Neural progenitor cell (in vitro differentiated cells): ENCODE measurements around the gene CES3. TPM values are rescaled to one million over a fixed set of nuclear protein-coding genes. Genes with fewer than 3 reads are reported as not detected.

Experiments
- DNase-seq: peaks from one replicate; pipeline ENCODE4 v3.0.0-alpha.2; 2016; ENCODE audit warnings: low spot score
- H2AFZ ChIP-seq: fragments of 200-600 bp; sonication (generic); replicated peaks from 2 replicates; pipeline ENCODE4 v1.6.1; 2016; ENCODE audit warnings: antibody characterized with exemption
- H3F3A ChIP-seq: fragments of 200-600 bp; sonication (generic); 2 replicates; pipeline ENCODE4 v1.6.1; 2016; ENCODE audit warnings: antibody characterized with exemption, low read depth
- H3K27ac ChIP-seq: fragments of 200-600 bp; sonication (generic); 2 replicates; pipeline ENCODE4 v1.5.1; 2016; ENCODE audit warnings: mild to moderate bottlenecking
- H3K27me3 ChIP-seq: fragments of 200-600 bp; sonication (generic); 2 replicates; pipeline ENCODE4 v1.6.1; 2016; ENCODE audit warnings: mild to moderate bottlenecking, moderate library complexity
- H3K36me3 ChIP-seq: fragments of 200-600 bp; sonication (generic); 2 replicates; pipeline ENCODE4 v1.5.1; 2016
- H3K4me1 ChIP-seq: fragments of 200-600 bp; sonication (generic); 2 replicates; pipeline ENCODE4 v1.6.1; 2016; ENCODE audit warnings: mixed run types
- H3K4me2 ChIP-seq: fragments of 200-600 bp; sonication (generic); 2 replicates; pipeline ENCODE4 v1.6.1; 2016
- H3K4me3 ChIP-seq: fragments of 200-600 bp; sonication (generic); 2 replicates; pipeline ENCODE4 v1.5.1; 2016
- H3K79me2 ChIP-seq: fragments of 200-600 bp; sonication (generic); 2 replicates; pipeline ENCODE4 v1.6.1; 2016; ENCODE audit warnings: low read depth
- H3K9ac ChIP-seq: fragments of 200-600 bp; sonication (generic); 2 replicates; pipeline ENCODE4 v1.6.1; 2016
- H3K9me3 ChIP-seq: fragments of 200-600 bp; sonication (generic); 2 replicates; pipeline ENCODE4 v1.5.1; 2016; ENCODE audit warnings: low read depth
- H4K20me1 ChIP-seq: fragments of 200-600 bp; sonication (generic); 2 replicates; pipeline ENCODE4 v1.6.1; 2016; ENCODE audit warnings: low read depth
- H3K27ac Mint-ChIP-seq: 3 replicates; pipeline ENCODE4 v1.8.0; 2021; ENCODE audit warnings: mixed read lengths
- H3K27me3 Mint-ChIP-seq: 2 replicates; pipeline ENCODE4 v1.8.0; 2022; ENCODE audit warnings: low read depth, mild to moderate bottlenecking, inconsistent platforms, moderate library complexity, mixed read lengths; ENCODE audit not compliant: insufficient read depth
- H3K36me3 Mint-ChIP-seq: 3 replicates; pipeline ENCODE4 v1.8.0; 2021; ENCODE audit warnings: mixed read lengths
- H3K4me1 Mint-ChIP-seq: 3 replicates; pipeline ENCODE4 v1.8.0; 2021; ENCODE audit warnings: mixed read lengths
- H3K4me3 Mint-ChIP-seq: 3 replicates; pipeline ENCODE4 v1.8.0; 2021; ENCODE audit warnings: mild to moderate bottlenecking, moderate library complexity, mixed read lengths
- H3K9me3 Mint-ChIP-seq: 3 replicates; pipeline ENCODE4 v1.8.0; 2020; ENCODE audit warnings: mixed read lengths
- EZH2 ChIP-seq: fragments of 200-600 bp; sonication (generic); IDR thresholded peaks from 2 replicates; pipeline ENCODE4 v1.6.1; 2017; ENCODE audit warnings: antibody characterized with exemption, mild to moderate bottlenecking, moderate library complexity
- EZH2phosphoT487 ChIP-seq: fragments of 200-600 bp; sonication (generic); IDR thresholded peaks from 2 replicates; pipeline ENCODE4 v1.6.1; 2017; ENCODE audit warnings: antibody characterized with exemption
- total RNA-seq: library from RNA; depleted of rRNA; stranded (reverse); fragments of >200 nt; gene quantifications from 2 replicates; pipeline ENCODE4 v1.2.3, GENCODE V29; 2015; ENCODE audit warnings: low replicate concordance
- TF ChIP-seq, protein P1 (sequence below): fragments of 200-600 bp; sonication (generic); IDR thresholded peaks from 2 replicates; pipeline ENCODE4 v1.5.1; 2017; ENCODE audit warnings: antibody characterized with exemption, mild to moderate bottlenecking

The CES3 gene
- total RNA-seq, 1 donor from 2014 or later = 5.7 TPM

DNA sequence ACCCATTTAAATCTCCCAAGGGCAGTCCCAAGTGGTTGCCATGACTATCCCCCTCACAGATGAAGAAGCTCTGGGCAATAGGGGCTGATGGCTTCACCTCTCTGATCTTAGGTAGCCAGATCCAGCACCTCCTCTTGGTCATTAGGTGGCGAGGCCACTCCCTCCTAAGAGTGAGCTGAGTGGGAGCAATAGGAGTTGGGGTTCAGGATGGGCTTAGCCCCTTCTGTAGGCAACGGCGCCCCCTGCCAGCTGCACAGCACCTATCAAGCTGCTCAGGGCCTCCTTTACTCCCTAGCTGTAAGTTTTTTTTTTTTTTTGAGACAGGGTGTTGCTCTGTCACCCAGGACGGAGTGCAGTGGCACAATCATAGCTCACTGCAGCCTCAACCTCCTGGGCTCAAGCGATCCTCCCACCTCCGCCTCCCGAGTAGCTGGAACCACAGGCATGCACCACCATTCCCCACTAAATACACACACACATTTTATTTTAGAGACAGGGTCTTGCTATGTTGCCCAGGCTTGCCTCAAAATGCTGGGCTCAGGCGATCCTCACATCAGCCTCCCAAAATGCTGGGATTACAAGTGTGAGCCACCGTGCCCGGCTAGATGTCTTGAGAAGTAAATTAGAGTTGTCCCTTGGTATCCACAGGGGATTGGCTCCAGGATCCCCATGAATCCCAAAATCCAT, 32.2 kb upstream of the CES3 start:
- peaks cover 16% of the 10 kb centered on the region for H4K20me1 ChIP-seq
- peaks cover 39% of the 10 kb centered on the region for H3K4me1 Mint-ChIP-seq
- peaks cover 12% of the 10 kb centered on the region for H3F3A ChIP-seq
- no peaks in the 10 kb centered on the region for H3K36me3 ChIP-seq
- H3K27ac ChIP-seq = no peak overlapping the region
- DNase-seq = peak; percentile 58
- H3K4me3 Mint-ChIP-seq = no peak overlapping the region
- H3K4me2 ChIP-seq = no peak overlapping the region
- peaks cover 31% of the 10 kb centered on the region for H3K27me3 Mint-ChIP-seq
- no peak overlapping the region for H2AFZ ChIP-seq
- H3K27me3 ChIP-seq = peaks cover 41% of the 10 kb centered on the region
- no peaks in the 10 kb centered on the region for H3K9me3 ChIP-seq
- H3K79me2 ChIP-seq = peaks cover 9% of the 10 kb centered on the region
- H3K36me3 Mint-ChIP-seq = no peaks in the 10 kb centered on the region
- H3K9me3 Mint-ChIP-seq = no peaks in the 10 kb centered on the region
- no peak for TF ChIP-seq EZH2phosphoT487
- TF ChIP-seq, protein P1, sequence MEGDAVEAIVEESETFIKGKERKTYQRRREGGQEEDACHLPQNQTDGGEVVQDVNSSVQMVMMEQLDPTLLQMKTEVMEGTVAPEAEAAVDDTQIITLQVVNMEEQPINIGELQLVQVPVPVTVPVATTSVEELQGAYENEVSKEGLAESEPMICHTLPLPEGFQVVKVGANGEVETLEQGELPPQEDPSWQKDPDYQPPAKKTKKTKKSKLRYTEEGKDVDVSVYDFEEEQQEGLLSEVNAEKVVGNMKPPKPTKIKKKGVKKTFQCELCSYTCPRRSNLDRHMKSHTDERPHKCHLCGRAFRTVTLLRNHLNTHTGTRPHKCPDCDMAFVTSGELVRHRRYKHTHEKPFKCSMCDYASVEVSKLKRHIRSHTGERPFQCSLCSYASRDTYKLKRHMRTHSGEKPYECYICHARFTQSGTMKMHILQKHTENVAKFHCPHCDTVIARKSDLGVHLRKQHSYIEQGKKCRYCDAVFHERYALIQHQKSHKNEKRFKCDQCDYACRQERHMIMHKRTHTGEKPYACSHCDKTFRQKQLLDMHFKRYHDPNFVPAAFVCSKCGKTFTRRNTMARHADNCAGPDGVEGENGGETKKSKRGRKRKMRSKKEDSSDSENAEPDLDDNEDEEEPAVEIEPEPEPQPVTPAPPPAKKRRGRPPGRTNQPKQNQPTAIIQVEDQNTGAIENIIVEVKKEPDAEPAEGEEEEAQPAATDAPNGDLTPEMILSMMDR = peak; percentile 45
- no peak for TF ChIP-seq EZH2
- no peak overlapping the region for H3K9ac ChIP-seq
- H3K27ac Mint-ChIP-seq = no peak overlapping the region
- peaks cover 4% of the 10 kb centered on the region for H3K4me1 ChIP-seq
- no peak overlapping the region for H3K4me3 ChIP-seq

DNA sequence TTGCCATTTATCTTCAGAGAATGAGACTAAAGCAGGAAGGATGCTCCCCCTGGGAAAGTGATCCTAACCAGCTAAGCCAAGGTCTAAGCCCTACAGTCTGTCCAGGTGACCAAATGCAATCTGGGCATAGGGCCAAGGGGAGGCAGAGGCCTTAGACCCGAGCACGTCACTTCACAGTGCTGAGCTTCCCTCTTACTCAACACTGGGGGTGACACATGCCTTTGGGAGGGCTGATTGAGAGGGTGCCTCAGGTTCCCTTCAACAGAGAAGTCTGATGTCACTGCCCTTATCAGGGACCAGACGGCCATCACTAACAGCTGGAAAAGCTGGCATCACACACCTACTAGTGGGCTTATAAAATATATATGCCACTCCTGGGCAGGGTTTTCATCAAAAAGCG, 30.9 kb upstream of the CES3 start:
- Mint-ChIP-seq H3K4me1 (peaks cover 48% of the 10 kb centered on the region), H3K27me3 (peaks cover 21% of the 10 kb centered on the region), H3K36me3 (no peaks in the 10 kb centered on the region), H3K4me3 (no peak overlapping the region), H3K27ac (no peak overlapping the region), H3K9me3 (no peaks in the 10 kb centered on the region)
- Histone ChIP-seq H3K9me3 (no peaks in the 10 kb centered on the region), H2AFZ (no peak overlapping the region), H3K79me2 (peaks cover 9% of the 10 kb centered on the region), H3K27me3 (peaks cover 31% of the 10 kb centered on the region), H3K36me3 (no peaks in the 10 kb centered on the region), H3K4me1 (peaks cover 6% of the 10 kb centered on the region), H3K4me3 (no peak overlapping the region), H3F3A (peaks cover 11% of the 10 kb centered on the region), H3K27ac (no peak overlapping the region), H3K4me2 (no peak overlapping the region), H4K20me1 (peaks cover 16% of the 10 kb centered on the region), H3K9ac (no peak overlapping the region)
- TF ChIP-seq EZH2 (no peak), EZH2phosphoT487 (no peak)
- TF ChIP-seq, protein P1 = no peak
- no peak for DNase-seq

DNA sequence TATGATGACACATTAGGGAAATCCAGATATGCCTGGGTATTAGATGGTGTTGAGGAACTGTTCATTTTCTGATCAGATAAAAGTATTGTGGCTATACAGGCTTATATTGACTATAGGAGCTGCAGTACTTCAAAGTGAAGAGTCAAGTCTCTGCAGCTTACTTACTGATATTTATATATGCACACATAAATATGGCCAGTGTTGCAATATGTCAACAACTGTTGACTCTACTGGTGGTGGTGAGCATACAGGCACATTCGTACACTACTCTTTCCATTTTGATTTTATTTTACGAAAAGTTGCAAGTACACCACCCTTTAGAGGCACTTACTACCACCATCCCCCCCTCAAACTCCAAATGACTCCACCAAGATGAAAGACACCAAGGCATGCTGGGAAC, 29.4 kb upstream of the CES3 start:
- peaks cover 4% of the 10 kb centered on the region for H3K36me3 Mint-ChIP-seq
- Histone ChIP-seq H3K36me3 (no peaks in the 10 kb centered on the region), H4K20me1 (peaks cover 17% of the 10 kb centered on the region), H3K27me3 (peaks cover 22% of the 10 kb centered on the region), H3F3A (no peaks in the 10 kb centered on the region), H3K9ac (no peak overlapping the region), H3K9me3 (no peaks in the 10 kb centered on the region), H2AFZ (no peak overlapping the region), H3K79me2 (peaks cover 9% of the 10 kb centered on the region), H3K4me2 (no peak overlapping the region), H3K27ac (no peak overlapping the region), H3K4me3 (no peak overlapping the region), H3K4me1 (peaks cover 10% of the 10 kb centered on the region)
- no peak for DNase-seq
- H3K4me1 Mint-ChIP-seq = peaks cover 49% of the 10 kb centered on the region
- peak overlapping the region; percentile 64 for H3K4me3 Mint-ChIP-seq
- no peaks in the 10 kb centered on the region for H3K9me3 Mint-ChIP-seq
- TF ChIP-seq EZH2phosphoT487 = no peak
- TF ChIP-seq EZH2 = no peak
- TF ChIP-seq, protein P1 = no peak
- H3K27ac Mint-ChIP-seq = no peak overlapping the region
- H3K27me3 Mint-ChIP-seq = peaks cover 8% of the 10 kb centered on the region
